Peyer's patch (tissue), 4 donors: ENCODE results near the gene LRP6.

Experiments used
- POLR2A ChIP-seq, 2 donors: fragments of 450-650 bp; IDR thresholded peaks; one replicate each; pipeline ENCODE4 v1.5.1; 2017; ENCODE audit warnings: antibody characterized with exemption in 2 of 2, mild to moderate bottlenecking in 2 of 2, moderate library complexity in 2 of 2
- TF ChIP-seq, protein P1 (sequence below), 6 experiments: fragments of 450-650 bp in 4 of 6; fragments of 200-600 bp in 2 of 6; sonication (generic) in 1 of 6; IDR thresholded peaks; one replicate each; pipeline ENCODE4 v1.5.1; 2017 to 2019; ENCODE audit warnings: antibody characterized with exemption in 6 of 6, mild to moderate bottlenecking in 3 of 6, moderate library complexity in 1 of 6

DNA sequence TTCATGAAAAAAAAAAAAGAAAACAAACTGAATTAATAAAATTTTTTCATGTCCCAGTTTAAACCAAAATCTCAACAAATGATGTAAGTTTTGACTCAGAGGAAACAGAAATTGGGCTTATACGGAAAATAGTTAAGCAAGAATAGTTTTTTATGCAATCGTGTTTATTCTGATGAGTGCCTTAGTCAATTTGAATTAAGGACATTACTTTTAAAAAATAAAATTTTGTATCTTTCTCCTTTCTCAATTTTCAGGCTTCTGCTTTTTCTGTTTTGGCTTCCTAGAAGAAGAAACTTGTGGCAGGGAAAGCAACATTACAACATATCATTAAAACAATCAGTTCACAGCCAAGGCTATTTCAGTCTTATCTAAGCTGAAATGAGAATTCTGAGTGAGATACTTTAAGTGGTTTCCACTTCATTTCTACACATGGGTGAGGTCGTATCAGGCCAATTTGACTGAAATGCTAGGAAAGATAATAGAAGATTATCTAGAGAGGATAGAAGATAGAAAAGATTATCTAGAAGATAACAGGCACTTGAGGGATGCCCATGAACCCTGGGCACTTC lies 143.7 kb downstream of the LRP6 start:
- TF ChIP-seq, protein P1, sequence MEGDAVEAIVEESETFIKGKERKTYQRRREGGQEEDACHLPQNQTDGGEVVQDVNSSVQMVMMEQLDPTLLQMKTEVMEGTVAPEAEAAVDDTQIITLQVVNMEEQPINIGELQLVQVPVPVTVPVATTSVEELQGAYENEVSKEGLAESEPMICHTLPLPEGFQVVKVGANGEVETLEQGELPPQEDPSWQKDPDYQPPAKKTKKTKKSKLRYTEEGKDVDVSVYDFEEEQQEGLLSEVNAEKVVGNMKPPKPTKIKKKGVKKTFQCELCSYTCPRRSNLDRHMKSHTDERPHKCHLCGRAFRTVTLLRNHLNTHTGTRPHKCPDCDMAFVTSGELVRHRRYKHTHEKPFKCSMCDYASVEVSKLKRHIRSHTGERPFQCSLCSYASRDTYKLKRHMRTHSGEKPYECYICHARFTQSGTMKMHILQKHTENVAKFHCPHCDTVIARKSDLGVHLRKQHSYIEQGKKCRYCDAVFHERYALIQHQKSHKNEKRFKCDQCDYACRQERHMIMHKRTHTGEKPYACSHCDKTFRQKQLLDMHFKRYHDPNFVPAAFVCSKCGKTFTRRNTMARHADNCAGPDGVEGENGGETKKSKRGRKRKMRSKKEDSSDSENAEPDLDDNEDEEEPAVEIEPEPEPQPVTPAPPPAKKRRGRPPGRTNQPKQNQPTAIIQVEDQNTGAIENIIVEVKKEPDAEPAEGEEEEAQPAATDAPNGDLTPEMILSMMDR (IDR thresholded peaks at IDR 0.05) = no peak
- no peak for TF ChIP-seq POLR2A (IDR thresholded peaks at IDR 0.05)
